GM23338 (cell line): ENCODE results near the gene SLX4. TPM values are rescaled to one million over a fixed set of nuclear protein-coding genes. Genes with fewer than 3 reads are reported as not detected.
A peak's percentile ranks its signal among the peaks of the same experiment; 100 is the strongest.

Experiments used
- ATAC-seq: fragments of 200-7000 bp; cut with Tn5 transposase; 3 replicates; pipeline ENCODE4 v1.9.1; 2020
- DNase-seq: peaks from one replicate; pipeline ENCODE4 v3.0.0-alpha.2; 2015; ENCODE audit warnings: low spot score
- H2AFZ ChIP-seq: fragments of 200-600 bp; sonication (generic); 2 replicates; pipeline ENCODE4 v1.8.0; 2016; ENCODE audit warnings: antibody characterized with exemption, mild to moderate bottlenecking, moderate library complexity
- H3F3A ChIP-seq: fragments of 200-600 bp; sonication (generic); replicated peaks from 2 replicates; pipeline ENCODE4 v1.8.0; 2017; ENCODE audit warnings: antibody characterized with exemption, mixed run types, low read depth
- H3K27ac ChIP-seq: fragments of 200-600 bp; sonication (generic); 2 replicates; pipeline ENCODE4 v1.6.1; 2016; ENCODE audit warnings: low read depth
- H3K27me3 ChIP-seq: fragments of 200-600 bp; sonication (generic); 2 replicates; pipeline ENCODE4 v1.8.0; 2016; ENCODE audit warnings: mild to moderate bottlenecking, mixed run types, moderate library complexity; ENCODE audit not compliant: insufficient read depth
- H3K36me3 ChIP-seq: fragments of 200-600 bp; sonication (generic); 2 replicates; pipeline ENCODE4 v1.8.0; 2016; ENCODE audit warnings: mild to moderate bottlenecking; ENCODE audit not compliant: insufficient read depth
- H3K4me1 ChIP-seq: fragments of 200-600 bp; sonication (generic); 2 replicates; pipeline ENCODE4 v1.8.0; 2016; ENCODE audit warnings: mild to moderate bottlenecking, moderate library complexity; ENCODE audit not compliant: insufficient read depth
- H3K4me2 ChIP-seq: fragments of 200-600 bp; sonication (generic); 2 replicates; pipeline ENCODE4 v1.7.1; 2017; ENCODE audit warnings: mixed run types
- H3K4me3 ChIP-seq: fragments of 200-600 bp; sonication (generic); 2 replicates; pipeline ENCODE4 v1.6.1; 2016; ENCODE audit warnings: mixed run types
- H3K79me2 ChIP-seq: fragments of 200-600 bp; sonication (generic); replicated peaks from 2 replicates; pipeline ENCODE4 v1.8.0; 2017; ENCODE audit warnings: mild to moderate bottlenecking; ENCODE audit not compliant: insufficient read depth
- H3K9me2 ChIP-seq: fragments of 200-600 bp; sonication (generic); 2 replicates; pipeline ENCODE4 v1.8.0; 2017; ENCODE audit not compliant: insufficient read depth
- H4K20me1 ChIP-seq: fragments of 200-600 bp; sonication (generic); replicated peaks from 2 replicates; pipeline ENCODE4 v1.8.0; 2017; ENCODE audit warnings: mild to moderate bottlenecking; ENCODE audit not compliant: insufficient read depth
- H3K27ac Mint-ChIP-seq: 2 replicates; pipeline ENCODE4 v1.8.0; 2020; ENCODE audit warnings: inconsistent platforms, mild to moderate bottlenecking, moderate library complexity, mixed read lengths
- H3K27me3 Mint-ChIP-seq: 3 replicates; pipeline ENCODE4 v1.8.0; 2022; ENCODE audit warnings: low read depth, mild to moderate bottlenecking, moderate library complexity, mixed read lengths, inconsistent platforms; ENCODE audit not compliant: insufficient read depth, poor library complexity
- H3K36me3 Mint-ChIP-seq: 3 replicates; pipeline ENCODE4 v1.8.0; 2021; ENCODE audit warnings: low read depth, mild to moderate bottlenecking, inconsistent platforms, moderate library complexity, mixed read lengths
- H3K4me1 Mint-ChIP-seq: 3 replicates; pipeline ENCODE4 v1.8.0; 2020; ENCODE audit warnings: mild to moderate bottlenecking, inconsistent platforms, mixed read lengths
- H3K4me3 Mint-ChIP-seq: 3 replicates; pipeline ENCODE4 v1.8.0; 2021; ENCODE audit warnings: moderate library complexity, mild to moderate bottlenecking, inconsistent platforms, mixed read lengths
- H3K9me3 Mint-ChIP-seq: 3 replicates; pipeline ENCODE4 v1.8.0; 2020; ENCODE audit warnings: moderate library complexity, mild to moderate bottlenecking, inconsistent platforms, mixed read lengths
- CTCF ChIP-seq, 2 experiments: fragments of 200-600 bp in 1 of 2; sonication (generic) in 1 of 2; conservative IDR thresholded peaks; 2 replicates each; pipeline versions ENCODE4 v1.5.1 to v1.6.1; 2016 to 2017; ENCODE audit warnings: antibody characterized with exemption in 2 of 2, low read depth in 2 of 2, mild to moderate bottlenecking in 2 of 2, moderate library complexity in 1 of 2
- ETS1 ChIP-seq: IDR thresholded peaks from 2 replicates; pipeline ENCODE4 v1.6.1; 2016; ENCODE audit warnings: antibody characterized with exemption
- EZH2 ChIP-seq: fragments of 200-600 bp; sonication (generic); IDR thresholded peaks from one replicate; pipeline ENCODE4 v1.8.0; 2017; ENCODE audit warnings: antibody characterized with exemption, mild to moderate bottlenecking, low read depth; ENCODE audit not compliant: unreplicated experiment
- EZH2phosphoT487 ChIP-seq: fragments of 200-600 bp; sonication (generic); IDR thresholded peaks from one replicate; pipeline ENCODE4 v1.8.1; 2018; ENCODE audit warnings: antibody characterized with exemption; ENCODE audit not compliant: unreplicated experiment
- JUNB ChIP-seq: IDR thresholded peaks from one replicate; pipeline ENCODE4 v1.6.1; 2016; ENCODE audit warnings: antibody characterized with exemption; ENCODE audit not compliant: unreplicated experiment
- NANOG ChIP-seq: IDR thresholded peaks from 2 replicates; pipeline ENCODE4 v1.6.1; 2016; ENCODE audit warnings: antibody characterized with exemption, borderline replicate concordance
- POLR2AphosphoS5 ChIP-seq: IDR thresholded peaks from 2 replicates; pipeline ENCODE4 v1.6.1; 2016; ENCODE audit warnings: antibody characterized with exemption, low read depth
- STAT1 ChIP-seq: IDR thresholded peaks from one replicate; pipeline ENCODE4 v1.6.1; 2016; ENCODE audit warnings: antibody characterized with exemption; ENCODE audit not compliant: unreplicated experiment
- ZNF114 ChIP-seq: fragments of 250-450 bp; sonication (Bioruptor Pico); IDR thresholded peaks from 2 replicates; pipeline ENCODE4 v1.5.0; 2020; ENCODE audit warnings: mild to moderate bottlenecking, moderate library complexity
- ZNF331 ChIP-seq: fragments of 250-450 bp; sonication (Bioruptor Pico); IDR thresholded peaks from 2 replicates; pipeline ENCODE4 v1.5.0; 2020; ENCODE audit warnings: low read depth, mild to moderate bottlenecking, moderate library complexity
- polyA plus RNA-seq: library from polyadenylated mRNA; unstranded; fragments of >200 nt; fragmentation: Nextera tagmentation; extraction: Ambion mirVana; gene quantifications from 2 replicates; pipeline ENCODE4 v1.2.1, GENCODE V29; 2016
- total RNA-seq: library from RNA; depleted of rRNA; stranded (reverse); fragments of >200 nt; shearing (Covaris generic); gene quantifications from 2 replicates; pipeline ENCODE4 v1.2.3, GENCODE V29; 2014

Gene SLX4
- total and polyA plus RNA-seq, 2 experiments from 2014 or later, result 3.0 to 15.2 TPM

GRCh38 chr16:3652373-3653195, 41.2 kb upstream of the SLX4 start (continued):
- no peak for TF ChIP-seq JUNB
- TF ChIP-seq EZH2phosphoT487, result no peak
- no peak for TF ChIP-seq NANOG
- no peak for TF ChIP-seq ETS1
- TF ChIP-seq ZNF331 (CRISPR knock-in tag), result no peak
- no peak for TF ChIP-seq CTCF (conservative IDR thresholded peaks at IDR 0.05; ENCODE audit: low read depth in 2 of 2)
- no peak for TF ChIP-seq STAT1
- TF ChIP-seq ZNF114, result no peak
- TF ChIP-seq EZH2, result no peak

- Mint-ChIP-seq H3K9me3 (0 out of 3 replicates have a peak, but pooled peaks cover 3% of the 10 kb centered on the region), H3K4me1 (peaks cover 31% of the 10 kb centered on the region; the same call in 2 of the 3 replicates), H3K27ac (peak overlapping the region; percentile 64; the same call in 1 of the 2 replicates), H3K4me3 (no peak overlapping the region), H3K27me3 (peaks cover 23% of the 10 kb centered on the region), H3K36me3 (peaks cover 53% of the 10 kb centered on the region)
- Histone ChIP-seq H3K79me2 (no peaks in the 10 kb centered on the region), H3K27me3 (no peaks in the 10 kb centered on the region), H3K36me3 (no peaks in the 10 kb centered on the region), H3K4me2 (no peak overlapping the region), H4K20me1 (no peaks in the 10 kb centered on the region; the same call in 1 of the 2 replicates), H3K4me3 (no peak overlapping the region), H3K9me2 (no peaks in the 10 kb centered on the region), H3K4me1 (peaks cover 7% of the 10 kb centered on the region), H2AFZ (no peak overlapping the region), H3K27ac (peak overlapping the region; percentile 72; the same call in 1 of the 2 replicates), H3F3A (peaks cover 13% of the 10 kb centered on the region; the same call in 1 of the 2 replicates)
- DNase-seq, result no peak
- ATAC-seq, result no peak
- TF ChIP-seq ZNF331 (CRISPR knock-in tag) (no peak), POLR2AphosphoS5 (no peak), JUNB (no peak)
Measured at GRCh38 chr16:3651461-3652372, 40.3 kb upstream of the SLX4 start.
